K562 (cell line): Measurements from ENCODE around the gene LACC1. TPM values are rescaled to one million over a fixed set of nuclear protein-coding genes. Genes with fewer than 3 reads are reported as not detected.

ENCODE experiments used
- ATAC-seq: fragments of 200-7000 bp; cut with Tn5 transposase; 3 replicates; pipeline ENCODE4 v1.9.1; 2020; ENCODE audit warnings: moderate library complexity
- BruUV-seq: library from RNA; stranded (reverse); fragments of 400-500 nt; replicated peaks from 2 replicates; lab custom pipeline; 2021; lab: Mats Ljungman, UMichigan
- CTCF ChIA-PET: fragments of 300-600 bp; formaldehyde crosslinking; extraction: SDS; loops from one replicate; lab custom pipeline; 2021; ENCODE audit warnings: low intra/inter-chr PET ratio; lab: Yijun Ruan, JAX
- POLR2A ChIA-PET: fragments of 300-600, 350-650 bp; sonication (Branson Sonifier 250); formaldehyde crosslinking; extraction: SDS; loops from one replicate; lab custom pipeline; 2021; ENCODE audit warnings: antibody characterized with exemption, inconsistent platforms; lab: Yijun Ruan, JAX
- DNase-seq, 4 experiments: peaks; one replicate each; pipeline versions ENCODE4 v3.0.0 to v3.0.0-alpha.2; 2011 to 2018; ENCODE audit warnings: low spot score in 3 of 4, mixed read lengths in 3 of 4; ENCODE audit errors: extremely low read depth in 1 of 4
- FAIRE-seq: peaks from 2 replicates; lab custom pipeline; 2011; peaks lifted over from hg19 to GRCh38; lab: Jason Lieb, UNC
- H2AFZ ChIP-seq: 2 replicates; pipeline ENCODE4 v1.6.0; 2011; ENCODE audit warnings: low read depth, low read length, control low read depth, inconsistent platforms
- H3K27ac ChIP-seq: fragments of 200-600 bp; 3 replicates; pipeline ENCODE4 v1.8.0; 2011; ENCODE audit warnings: low read depth, mild to moderate bottlenecking, control low read depth, inconsistent platforms, low read length, moderate library complexity, mixed read lengths; ENCODE audit errors: extremely low read depth
- H3K27me3 ChIP-seq, 2 experiments: fragments of 300-600 bp in 1 of 2; 2 replicates in 1 of 2; 3 replicates in 1 of 2; pipeline versions ENCODE4 v1.6.0 to v1.8.0; 2011; ENCODE audit warnings: inconsistent platforms in 2 of 2, low read length in 2 of 2, mild to moderate bottlenecking in 1 of 2, mixed read lengths in 1 of 2, moderate library complexity in 1 of 2; ENCODE audit not compliant: control insufficient read depth in 2 of 2, insufficient read depth in 2 of 2
- H3K36me3 ChIP-seq: fragments of 300-600 bp; 3 replicates; pipeline ENCODE4 v1.8.0; 2011; ENCODE audit warnings: mild to moderate bottlenecking, low read length, inconsistent platforms; ENCODE audit not compliant: control insufficient read depth, insufficient read depth
- H3K4me1 ChIP-seq, 2 experiments: fragments of 200-600 bp in 1 of 2; replicated peaks in 1 of 2; 2 replicates in 1 of 2; 3 replicates in 1 of 2; pipeline versions ENCODE4 v1.5.1 to v1.8.0; 2011; ENCODE audit warnings: inconsistent platforms in 2 of 2, low read length in 2 of 2, mild to moderate bottlenecking in 1 of 2, mixed read lengths in 1 of 2, moderate library complexity in 1 of 2; ENCODE audit not compliant: control insufficient read depth in 2 of 2, insufficient read depth in 2 of 2
- H3K4me2 ChIP-seq: 2 replicates; pipeline ENCODE4 v1.6.1; 2011; ENCODE audit warnings: low read length, control low read depth, inconsistent platforms, mixed read lengths; ENCODE audit not compliant: insufficient read depth
- H3K4me3 ChIP-seq: fragments of 200-600 bp; sonication (generic), shearing (Covaris generic); 2 replicates; pipeline ENCODE4 v1.5.1; 2016; ENCODE audit warnings: control low read depth, inconsistent platforms
- H3K79me2 ChIP-seq: fragments of 200-600 bp; 3 replicates; pipeline ENCODE4 v1.8.0; 2011; ENCODE audit warnings: low read length, inconsistent platforms; ENCODE audit not compliant: control insufficient read depth, insufficient read depth
- H3K9ac ChIP-seq, 2 experiments: 2 replicates each; pipeline versions ENCODE4 v1.6.0 to v1.6.1; 2011; ENCODE audit warnings: low read depth in 2 of 2, low read length in 2 of 2, control low read depth in 1 of 2, inconsistent platforms in 1 of 2, mild to moderate bottlenecking in 1 of 2, mixed read lengths in 1 of 2; ENCODE audit not compliant: insufficient read depth in 1 of 2
- H3K9me1 ChIP-seq: one replicate; pipeline ENCODE4 v1.6.0; 2011; ENCODE audit warnings: inconsistent platforms, mild to moderate bottlenecking, low read length, moderate library complexity; ENCODE audit not compliant: control insufficient read depth, insufficient read depth
- H3K9me3 ChIP-seq: replicated peaks from 2 replicates; pipeline ENCODE4 v1.5.1; 2011; ENCODE audit warnings: low read depth, low read length, inconsistent platforms; ENCODE audit not compliant: control insufficient read depth, insufficient read depth
- H4K20me1 ChIP-seq: replicated peaks from 2 replicates; pipeline ENCODE4 v1.6.1; 2011; ENCODE audit warnings: low read length, inconsistent platforms, mixed read lengths; ENCODE audit not compliant: control insufficient read depth, insufficient read depth
- DLX4 ChIP-seq: fragments of 250-450 bp; sonication (Bioruptor Pico); IDR thresholded peaks from 2 replicates; pipeline ENCODE4 v1.6.1; 2021; ENCODE audit warnings: mild to moderate bottlenecking
- FOXA1 ChIP-seq: fragments of 450-650 bp; IDR thresholded peaks from 2 replicates; pipeline ENCODE4 v1.6.1; 2016; ENCODE audit warnings: mild to moderate bottlenecking, borderline replicate concordance
- GTF2A2 ChIP-seq: IDR thresholded peaks from 2 replicates; pipeline ENCODE4 v1.6.1; 2016; ENCODE audit warnings: mild to moderate bottlenecking, missing genetic modification characterization, missing compliant biosample characterization
- HMG20A ChIP-seq: fragments of 450-650 bp; formaldehyde crosslinking; conservative IDR thresholded peaks from 2 replicates; pipeline ENCODE4 v1.4.0; 2020; ENCODE audit warnings: mild to moderate bottlenecking, mixed read lengths
- JUN ChIP-seq, 2 experiments: sonication (generic) in 1 of 2; formaldehyde crosslinking in 1 of 2; IDR thresholded peaks; 2 replicates each; pipeline versions ENCODE4 v1.6.1 to v1.8.0; 2012 to 2022; ENCODE audit warnings: borderline replicate concordance in 2 of 2, mild to moderate bottlenecking in 2 of 2, improper control_type of control experiment in 1 of 2, low read depth in 1 of 2, low read length in 1 of 2, missing genetic modification reagents in 1 of 2
- MBD2 ChIP-seq: sonication (generic); IDR thresholded peaks from 2 replicates; pipeline ENCODE4 v1.6.1; 2016; ENCODE audit warnings: low read depth, borderline replicate concordance
- NFATC3 ChIP-seq: fragments of 450-650 bp; IDR thresholded peaks from 2 replicates; pipeline ENCODE4 v1.6.1; 2017; ENCODE audit warnings: mild to moderate bottlenecking
- POLR2G ChIP-seq: fragments of 200-400 bp; formaldehyde crosslinking; IDR thresholded peaks from 2 replicates; pipeline ENCODE4 v1.6.1; 2017; ENCODE audit warnings: low read depth, mild to moderate bottlenecking, antibody characterized with exemption, low read length, moderate library complexity
- RERE ChIP-seq: sonication (generic); formaldehyde crosslinking; IDR thresholded peaks from 2 replicates; pipeline ENCODE4 v1.8.0; 2023; ENCODE audit warnings: missing genetic modification reagents, mild to moderate bottlenecking, borderline replicate concordance
- TAF7 ChIP-seq: fragments of 450-650 bp; IDR thresholded peaks from 2 replicates; pipeline ENCODE4 v1.6.1; 2016; ENCODE audit warnings: missing genetic modification characterization, missing compliant biosample characterization
- ZFP36 ChIP-seq: fragments of 150-350 bp; IDR thresholded peaks from 2 replicates; pipeline ENCODE4 v1.6.1; 2018; ENCODE audit warnings: low read length, low read depth; ENCODE audit not compliant: partially characterized antibody
- ZNF395 ChIP-seq: fragments of 200-800 bp; sonication (Bioruptor generic); IDR thresholded peaks from 2 replicates; pipeline ENCODE4 v1.6.1; 2017; ENCODE audit warnings: missing genetic modification characterization, missing compliant biosample characterization
- ZNF445 ChIP-seq: fragments of 250-450 bp; sonication (Bioruptor Pico); IDR thresholded peaks from 2 replicates; pipeline ENCODE4 v1.4.0; 2020; ENCODE audit warnings: low read depth, mild to moderate bottlenecking, moderate library complexity
- WGBS: fragments of 100-300 bp; shearing (Covaris generic); methylation state at CpG from one replicate; pipeline ENCODE4 v1.1.6; 2016; ENCODE audit warnings: low coverage, mixed read lengths; ENCODE audit not compliant: insufficient coverage; ENCODE audit errors: missing lambda C conversion rate; 5-methylcytosine and 5-hydroxymethylcytosine counted together
- in situ Hi-C: fragments of 300-500 bp; cut with MboI; formaldehyde crosslinking; loops from 4 replicates; pipeline ENCODE4 v1.15.0; 2018; ENCODE audit warnings: inconsistent platforms, mixed read lengths
- intact Hi-C: fragments of 100-400 bp; cut with micrococcal nuclease; formaldehyde crosslinking; loops from 2 replicates; pipeline ENCODE4 v1.14.2; 2022
- polyA plus RNA-seq, 8 experiments: library from polyadenylated mRNA; depleted of rRNA in 4 of 8; stranded (reverse) in 5 of 8; unstranded in 3 of 8; fragments of >200 nt; fragmentation: Nextera tagmentation in 2 of 8; fragmentation: Illumina TruSeq in 1 of 8; extraction: Ambion mirVana in 2 of 8; extraction: Trizol in 1 of 8; gene quantifications; 2 replicates each; pipeline versions ENCODE4 v1.2.1 to v1.2.3, GENCODE V29; 2011 to 2014; ENCODE audit warnings: inconsistent platforms in 1 of 8, missing spikeins in 1 of 8
- total RNA-seq, 7 experiments: library from RNA; depleted of rRNA in 6 of 7; stranded (reverse); fragments of >200 nt in 6 of 7; fragmentation: Illumina TruSeq in 2 of 7; extraction: Trizol in 2 of 7; gene quantifications; 2 replicates each; pipeline versions ENCODE4 v1.2.1 to v1.2.3, GENCODE V29; 2011 to 2021; ENCODE audit warnings: low replicate concordance in 1 of 7

The LACC1 gene
- total and polyA plus RNA-seq, 9 of the 15 experiments (the other 6 are each of a cell fraction or from before 2014, with no cell fraction given) = 0.24 TPM; not detected in 8

GRCh38 chr13:43877326-43877725, 2.4 kb upstream of the LACC1 start (continued):
- TF ChIP-seq RERE (CRISPR knock-in tag) = no peak
- no peak for TF ChIP-seq HMG20A
- no peak for TF ChIP-seq MBD2
- TF ChIP-seq NFATC3 = no peak
- no peak for TF ChIP-seq JUN (IDR thresholded peaks at IDR 0.05; ENCODE audit: borderline replicate concordance, low read depth, low read length)
- TF ChIP-seq JUN (CRISPR knock-in tag; IDR thresholded peaks at IDR 0.05; ENCODE audit: borderline replicate concordance) = no peak
- TF ChIP-seq ZNF445 = no peak

GRCh38 chr13:43877766-43878165, 1.9 kb upstream of the LACC1 start:
- H3K9me1 ChIP-seq = no peaks in the 10 kb centered on the region
- no TSS peak for BruUV-seq
- no peak for FAIRE-seq
- no peaks in the 10 kb centered on the region for H3K79me2 ChIP-seq
- H3K4me1 ChIP-seq = no peaks in the 10 kb centered on the region; a peak in 1 of 5 replicates
- intact Hi-C loops (no loop called here), in situ Hi-C loops (no loop called here)
- CTCF ChIA-PET = no interaction called here
- no peak overlapping the region for H3K9ac ChIP-seq
- no peaks in the 10 kb centered on the region for H3K9me3 ChIP-seq
- H3K27me3 ChIP-seq = no peaks in the 10 kb centered on the region
- ATAC-seq = no peak
- H3K27ac ChIP-seq = no peak overlapping the region
- H3K36me3 ChIP-seq = no peaks in the 10 kb centered on the region
- H4K20me1 ChIP-seq = no peaks in the 10 kb centered on the region
- 0% methylated on average over 1 of the region's 1 CpG for WGBS
- no peak overlapping the region for H3K4me2 ChIP-seq
- H3K4me3 ChIP-seq = no peak overlapping the region
- DNase-seq = no peak
- POLR2A ChIA-PET = no interaction called here
- no peak overlapping the region for H2AFZ ChIP-seq
- no peak for TF ChIP-seq TAF7 (tag)
- no peak for TF ChIP-seq DLX4 (CRISPR knock-in tag)
- no peak for TF ChIP-seq ZNF395
- TF ChIP-seq FOXA1 = no peak
- TF ChIP-seq POLR2G = no peak
- no peak for TF ChIP-seq ZFP36
- no peak for TF ChIP-seq GTF2A2 (tag)
